A673 (cell line): ENCODE results near the gene VENTX. TPM values are rescaled to one million over a fixed set of nuclear protein-coding genes. Genes with fewer than 3 reads are reported as not detected.

Source experiments
- BruUV-seq: library from RNA; stranded (reverse); fragments of 400-500 nt; replicated peaks from 2 replicates; lab custom pipeline; 2021; lab: Mats Ljungman, UMichigan
- CTCF ChIA-PET: fragments of 300-600 bp; sonication (Branson Sonifier 250); formaldehyde crosslinking; loops from one replicate; lab custom pipeline; 2022; ENCODE audit warnings: antibody characterized with exemption; lab: Charles Lee
- POLR2A ChIA-PET: fragments of 300-600 bp; sonication (Branson Sonifier 250); formaldehyde crosslinking; loops from one replicate; lab custom pipeline; 2022; ENCODE audit warnings: antibody characterized with exemption; ENCODE audit not compliant: low non-redundant PET; lab: Charles Lee
- DNase-seq: peaks from one replicate; pipeline ENCODE4 v3.0.0-alpha.2; 2015; ENCODE audit warnings: low spot score
- H3K27ac ChIP-seq: fragments of 200-600 bp; sonication (generic); 2 replicates; pipeline ENCODE4 v1.5.1; 2016; ENCODE audit warnings: mixed run types, low read depth, mild to moderate bottlenecking, mixed read lengths, antibody characterized with exemption, low read length; ENCODE audit not compliant: poor library complexity, severe bottlenecking
- H3K27me3 ChIP-seq: fragments of 200-600 bp; sonication (generic); replicated peaks from 2 replicates; pipeline ENCODE4 v1.6.1; 2017; ENCODE audit warnings: mixed run types, low read depth, mild to moderate bottlenecking, mixed read lengths, antibody characterized with exemption, low read length; ENCODE audit not compliant: insufficient read depth, poor library complexity
- H3K36me3 ChIP-seq: fragments of 200-600 bp; sonication (generic); 2 replicates; pipeline ENCODE4 v1.6.1; 2016; ENCODE audit warnings: mixed run types, mild to moderate bottlenecking, mixed read lengths, antibody characterized with exemption, low read length; ENCODE audit not compliant: insufficient read depth, poor library complexity, severe bottlenecking
- H3K4me1 ChIP-seq: fragments of 200-600 bp; sonication (generic); 2 replicates; pipeline ENCODE4 v1.6.1; 2017; ENCODE audit warnings: mixed run types, mild to moderate bottlenecking, mixed read lengths, antibody characterized with exemption, low read length; ENCODE audit not compliant: insufficient read depth, poor library complexity, severe bottlenecking
- H3K4me3 ChIP-seq: fragments of 200-600 bp; sonication (generic); 2 replicates; pipeline ENCODE4 v1.5.1; 2016; ENCODE audit warnings: low read depth, mixed run types, mild to moderate bottlenecking, mixed read lengths, low read length; ENCODE audit not compliant: poor library complexity, severe bottlenecking
- H3K9me3 ChIP-seq: fragments of 200-600 bp; sonication (generic); 2 replicates; pipeline ENCODE4 v1.6.1; 2016; ENCODE audit warnings: mixed run types, low read depth, mild to moderate bottlenecking, mixed read lengths, antibody characterized with exemption, low read length; ENCODE audit not compliant: poor library complexity, severe bottlenecking
- EZH2 ChIP-seq: fragments of 200-600 bp; sonication (generic); IDR thresholded peaks from 2 replicates; pipeline ENCODE4 v1.6.1; 2017; ENCODE audit warnings: borderline replicate concordance, low read depth, mild to moderate bottlenecking, mixed read lengths, antibody characterized with exemption, low read length; ENCODE audit not compliant: poor library complexity, severe bottlenecking
- intact Hi-C: fragments of 100-400 bp; cut with micrococcal nuclease; formaldehyde crosslinking; loops from one replicate; pipeline ENCODE4 v1.10.0; 2022; ENCODE audit not compliant: unreplicated experiment
- total RNA-seq: library from RNA; stranded (reverse); gene quantifications from 2 replicates; pipeline ENCODE4 v1.2.3, GENCODE V29; 2021
- TF ChIP-seq, protein P1 (sequence below): fragments of 300-800, 200-600 bp; sonication (generic); conservative IDR thresholded peaks from 2 replicates; pipeline ENCODE4 v1.5.1; 2017; ENCODE audit warnings: low read depth, mild to moderate bottlenecking, antibody characterized with exemption, low read length, moderate library complexity, mixed read lengths

Gene VENTX
- total RNA-seq, 1 experiment from 2014 or later, result not detected

DNA sequence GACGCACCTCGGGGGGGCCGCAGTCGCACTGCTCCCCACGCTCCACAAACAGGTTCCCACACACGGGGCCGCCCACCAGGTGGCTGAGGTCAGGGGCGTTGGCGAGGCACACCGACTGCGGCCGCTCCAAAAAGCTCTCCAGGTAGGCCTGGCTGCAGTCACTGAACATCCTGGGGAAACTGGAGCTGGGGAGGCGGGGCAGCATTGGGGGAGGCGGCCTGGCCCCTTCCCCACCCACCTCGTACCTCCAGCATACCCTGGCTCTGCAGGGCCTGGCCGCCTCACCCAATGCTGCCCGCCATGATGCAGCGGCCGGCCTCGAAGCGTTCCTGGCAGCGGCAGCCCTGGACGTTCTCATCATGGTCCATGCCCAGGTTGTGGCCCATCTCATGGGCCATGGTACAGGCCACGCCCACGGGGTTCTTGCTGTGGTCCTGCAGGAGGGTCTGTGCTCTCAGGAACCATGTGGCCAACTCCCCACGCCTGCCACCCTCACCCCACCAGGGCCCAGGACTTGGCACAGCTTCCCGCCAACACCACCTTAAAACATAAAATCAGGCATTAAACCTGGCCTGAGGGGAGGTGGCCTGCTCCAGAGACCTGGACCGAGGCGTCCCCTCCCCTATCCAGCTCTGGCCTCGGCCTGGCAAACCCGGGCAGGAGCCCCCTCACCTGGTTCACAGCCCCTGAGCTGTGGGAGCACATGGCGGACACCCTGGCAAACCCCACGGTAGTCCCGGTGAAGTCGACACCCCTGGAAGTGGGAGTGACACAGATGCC is 34.1 kb downstream of the VENTX start:
- CTCF ChIA-PET, result no interaction called here
- no peak for DNase-seq

DNA sequence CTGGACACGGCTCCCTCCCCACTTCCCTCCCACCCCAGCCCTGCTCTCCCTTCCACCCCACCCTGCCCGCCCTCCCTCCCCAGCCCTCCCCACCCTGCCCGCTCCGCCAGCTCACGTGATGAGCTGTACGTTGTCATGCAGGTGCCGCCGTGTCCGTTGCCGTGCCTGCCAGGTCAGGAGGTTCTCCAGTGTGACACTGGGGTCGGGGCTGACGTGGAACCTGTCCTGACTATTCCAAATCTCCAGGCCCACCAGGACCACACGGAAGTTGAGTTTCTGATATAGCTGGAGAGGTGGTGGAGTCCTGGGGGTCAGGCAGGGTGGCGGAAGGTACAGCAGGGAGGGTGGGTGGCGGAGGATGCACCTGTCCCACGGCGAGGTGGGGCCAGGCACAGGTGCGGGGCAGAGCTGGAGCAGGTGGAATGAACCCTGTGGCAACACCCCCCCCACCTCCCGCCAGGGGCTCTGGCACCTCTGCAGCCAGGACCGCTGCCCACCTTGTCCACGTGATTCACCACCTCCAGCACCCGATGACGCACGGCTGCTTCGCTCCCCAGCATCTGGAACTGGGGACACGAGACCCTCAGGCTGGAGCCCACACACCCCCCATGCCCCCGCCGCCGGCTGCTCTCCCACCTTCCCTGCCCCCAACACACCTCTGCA is 34.8 kb downstream of the VENTX start:
- Histone ChIP-seq H3K4me3 (no peak overlapping the region), H3K27me3 (peaks cover 15% of the 10 kb centered on the region), H3K36me3 (no peaks in the 10 kb centered on the region), H3K4me1 (no peaks in the 10 kb centered on the region), H3K9me3 (no peaks in the 10 kb centered on the region), H3K27ac (no peak overlapping the region)
- DNase-seq, result no peak
- CTCF ChIA-PET, result no interaction called here
- intact Hi-C loops, result no loop called here
- POLR2A ChIA-PET, result no interaction called here
- BruUV-seq, result no TSS peak
- TF ChIP-seq, protein P1, sequence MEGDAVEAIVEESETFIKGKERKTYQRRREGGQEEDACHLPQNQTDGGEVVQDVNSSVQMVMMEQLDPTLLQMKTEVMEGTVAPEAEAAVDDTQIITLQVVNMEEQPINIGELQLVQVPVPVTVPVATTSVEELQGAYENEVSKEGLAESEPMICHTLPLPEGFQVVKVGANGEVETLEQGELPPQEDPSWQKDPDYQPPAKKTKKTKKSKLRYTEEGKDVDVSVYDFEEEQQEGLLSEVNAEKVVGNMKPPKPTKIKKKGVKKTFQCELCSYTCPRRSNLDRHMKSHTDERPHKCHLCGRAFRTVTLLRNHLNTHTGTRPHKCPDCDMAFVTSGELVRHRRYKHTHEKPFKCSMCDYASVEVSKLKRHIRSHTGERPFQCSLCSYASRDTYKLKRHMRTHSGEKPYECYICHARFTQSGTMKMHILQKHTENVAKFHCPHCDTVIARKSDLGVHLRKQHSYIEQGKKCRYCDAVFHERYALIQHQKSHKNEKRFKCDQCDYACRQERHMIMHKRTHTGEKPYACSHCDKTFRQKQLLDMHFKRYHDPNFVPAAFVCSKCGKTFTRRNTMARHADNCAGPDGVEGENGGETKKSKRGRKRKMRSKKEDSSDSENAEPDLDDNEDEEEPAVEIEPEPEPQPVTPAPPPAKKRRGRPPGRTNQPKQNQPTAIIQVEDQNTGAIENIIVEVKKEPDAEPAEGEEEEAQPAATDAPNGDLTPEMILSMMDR, result no peak
- TF ChIP-seq EZH2, result no peak

More for the DNA sequence above, 34.1 kb downstream of the VENTX start:
- Histone ChIP-seq H3K27me3 (peaks cover 15% of the 10 kb centered on the region), H3K9me3 (no peaks in the 10 kb centered on the region), H3K4me1 (no peaks in the 10 kb centered on the region), H3K36me3 (no peaks in the 10 kb centered on the region), H3K27ac (no peak overlapping the region), H3K4me3 (no peak overlapping the region)
- BruUV-seq, result no TSS peak
- POLR2A ChIA-PET, result no interaction called here
- TF ChIP-seq EZH2, result no peak
- TF ChIP-seq, protein P1, result no peak
- intact Hi-C loops, result no loop called here

DNA sequence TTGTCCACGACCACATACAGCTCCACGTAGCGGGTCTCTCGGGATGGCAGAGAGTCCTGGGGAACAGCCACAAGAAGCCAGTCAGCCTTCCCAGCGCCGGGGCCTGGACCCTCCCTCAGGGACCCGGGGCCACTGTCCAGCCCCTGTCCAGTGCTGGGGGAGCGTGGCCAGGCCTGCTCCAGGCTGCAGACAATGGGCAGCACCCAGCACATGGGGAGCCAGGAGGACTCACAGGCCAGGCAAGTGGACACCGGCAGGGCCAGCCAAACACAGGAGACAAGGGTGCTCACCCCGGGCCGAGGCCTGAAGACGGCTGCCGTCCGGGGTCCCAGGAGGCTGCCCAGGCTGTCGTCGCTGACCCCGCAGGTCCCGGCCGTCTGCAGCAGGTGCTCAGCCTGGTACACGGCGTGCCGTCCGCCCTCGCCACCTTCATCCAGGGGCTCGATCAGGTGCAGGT is 35.3 kb downstream of the VENTX start:
- H3K36me3 ChIP-seq, result no peaks in the 10 kb centered on the region
- H3K27me3 ChIP-seq, result peaks cover 15% of the 10 kb centered on the region
- no peaks in the 10 kb centered on the region for H3K4me1 ChIP-seq
- no TSS peak for BruUV-seq
- no peak overlapping the region for H3K4me3 ChIP-seq
- TF ChIP-seq, protein P1, result no peak
- H3K27ac ChIP-seq, result no peak overlapping the region
- CTCF ChIA-PET, result no interaction called here
- DNase-seq, result no peak
- intact Hi-C loops, result no loop called here
- H3K9me3 ChIP-seq, result no peaks in the 10 kb centered on the region
- POLR2A ChIA-PET, result no interaction called here
